Measurements from ENCODE around the gene ADSL.

ADSL gene

GRCh38 chr22:40363059-40363458, 16.8 kb downstream of the ADSL start:
- Histone ChIP-seq H3K9me3 (ENCODE audit: severe bottlenecking) (no peaks in the 10 kb centered on the region), H3K27ac (ENCODE audit: poor library complexity, severe bottlenecking) (no peak overlapping the region), H3K4me3 (ENCODE audit: severe bottlenecking) (no peak overlapping the region), H3K4me1 (ENCODE audit: insufficient read depth, poor library complexity, severe bottlenecking) (no peaks in the 10 kb centered on the region), H3K27me3 (ENCODE audit: insufficient read depth, poor library complexity, severe bottlenecking) (no peaks in the 10 kb centered on the region), H3K36me3 (ENCODE audit: low read depth) (peaks cover 94% of the 10 kb centered on the region)
- ATAC-seq (ENCODE audit: low read depth) (no peak), DNase-seq (ENCODE audit: low spot score) (no peak)
- no peak for TF ChIP-seq CTCF (IDR thresholded peaks at IDR 0.05; ENCODE audit: poor library complexity, severe bottlenecking)

GRCh38 chr22:40364431-40364830, 18.1 kb downstream of the ADSL start:
- Histone ChIP-seq H3K27me3 (ENCODE audit: insufficient read depth, poor library complexity, severe bottlenecking) (no peaks in the 10 kb centered on the region), H3K4me3 (ENCODE audit: severe bottlenecking) (no peak overlapping the region), H3K4me1 (ENCODE audit: insufficient read depth, poor library complexity, severe bottlenecking) (no peaks in the 10 kb centered on the region), H3K9me3 (ENCODE audit: severe bottlenecking) (no peaks in the 10 kb centered on the region), H3K36me3 (ENCODE audit: low read depth) (peaks cover 85% of the 10 kb centered on the region), H3K27ac (ENCODE audit: poor library complexity, severe bottlenecking) (no peak overlapping the region)
- no peak for TF ChIP-seq CTCF (IDR thresholded peaks at IDR 0.05; ENCODE audit: poor library complexity, severe bottlenecking)
- no peak for DNase-seq (ENCODE audit: low spot score)
- no peak for ATAC-seq (ENCODE audit: low read depth)

GRCh38 chr22:40366068-40366467, 19.8 kb downstream of the ADSL start:
- TF ChIP-seq CTCF (IDR thresholded peaks at IDR 0.05; ENCODE audit: poor library complexity, severe bottlenecking): no peak
- no peak overlapping the region for H3K4me3 ChIP-seq (ENCODE audit: severe bottlenecking)
- H3K36me3 ChIP-seq (ENCODE audit: low read depth): peaks cover 73% of the 10 kb centered on the region
- no peak overlapping the region for H3K27ac ChIP-seq (ENCODE audit: poor library complexity, severe bottlenecking)
- H3K9me3 ChIP-seq (ENCODE audit: severe bottlenecking): no peaks in the 10 kb centered on the region
- ATAC-seq (ENCODE audit: low read depth): no peak
- no peaks in the 10 kb centered on the region for H3K4me1 ChIP-seq (ENCODE audit: insufficient read depth, poor library complexity, severe bottlenecking)
- no peaks in the 10 kb centered on the region for H3K27me3 ChIP-seq (ENCODE audit: insufficient read depth, poor library complexity, severe bottlenecking)
- no peak for DNase-seq (ENCODE audit: low spot score)

- no peaks in the 10 kb centered on the region for H3K9me3 ChIP-seq (ENCODE audit: severe bottlenecking)
- ATAC-seq (ENCODE audit: low read depth) (no peak), DNase-seq (ENCODE audit: low spot score) (no peak)
- no peak for TF ChIP-seq CTCF (IDR thresholded peaks at IDR 0.05; ENCODE audit: poor library complexity, severe bottlenecking)
- no peak overlapping the region for H3K4me3 ChIP-seq (ENCODE audit: severe bottlenecking)
- peaks cover 62% of the 10 kb centered on the region for H3K36me3 ChIP-seq (ENCODE audit: low read depth)
- H3K4me1 ChIP-seq (ENCODE audit: insufficient read depth, poor library complexity, severe bottlenecking): no peaks in the 10 kb centered on the region
- H3K27me3 ChIP-seq (ENCODE audit: insufficient read depth, poor library complexity, severe bottlenecking): no peaks in the 10 kb centered on the region
- H3K27ac ChIP-seq (ENCODE audit: poor library complexity, severe bottlenecking): no peak overlapping the region
Observed at GRCh38 chr22:40367342-40367741, 21.0 kb downstream of the ADSL start.

- no peak overlapping the region for H3K27ac ChIP-seq (ENCODE audit: poor library complexity, severe bottlenecking)
- no peak for DNase-seq (ENCODE audit: low spot score)
- H3K9me3 ChIP-seq (ENCODE audit: severe bottlenecking): no peaks in the 10 kb centered on the region
- no peak overlapping the region for H3K4me3 ChIP-seq (ENCODE audit: severe bottlenecking)
- H3K4me1 ChIP-seq (ENCODE audit: insufficient read depth, poor library complexity, severe bottlenecking): no peaks in the 10 kb centered on the region
- no peaks in the 10 kb centered on the region for H3K27me3 ChIP-seq (ENCODE audit: insufficient read depth, poor library complexity, severe bottlenecking)
- no peak for ATAC-seq (ENCODE audit: low read depth)
- peaks cover 62% of the 10 kb centered on the region for H3K36me3 ChIP-seq (ENCODE audit: low read depth)
- no peak for TF ChIP-seq CTCF (IDR thresholded peaks at IDR 0.05; ENCODE audit: poor library complexity, severe bottlenecking)
Observed at GRCh38 chr22:40368016-40368415, 21.7 kb downstream of the ADSL start.
